Thoracic aorta (tissue), 2 donors: ENCODE data around the gene S100A4. TPM values are rescaled to one million over a fixed set of nuclear protein-coding genes. Genes with fewer than 3 reads are reported as not detected.
"Not testable (repeated sequence)": the region's sequence is repeated elsewhere in the genome, so short reads cannot be mapped to it uniquely, and the experiment has no call there.

ENCODE experiments used
- ATAC-seq: fragments of 150-250 bp; one replicate; pipeline ENCODE4 v1.8.0; 2017; ENCODE audit warnings: low read depth; ENCODE audit not compliant: insufficient number of reproducible peaks, low FRiP score
- DNase-seq: peaks from one replicate; pipeline ENCODE4 v3.0.0-alpha.2; 2020; ENCODE audit warnings: low spot score
- H3K27ac ChIP-seq, 2 donors: fragments of 200-600 bp; sonication (generic); 1 replicate in 1 of 2; 2 replicates in 1 of 2; pipeline ENCODE4 v1.5.1; 2016; ENCODE audit warnings: mild to moderate bottlenecking in 2 of 2, moderate library complexity in 2 of 2
- H3K27me3 ChIP-seq: fragments of 200-600 bp; sonication (generic); replicated peaks from 2 replicates; pipeline ENCODE4 v1.6.0; 2016; ENCODE audit warnings: mild to moderate bottlenecking; ENCODE audit not compliant: insufficient read depth
- H3K36me3 ChIP-seq: fragments of 200-600 bp; sonication (generic); one replicate; pipeline ENCODE4 v1.5.1; 2016
- H3K4me1 ChIP-seq, 2 donors: fragments of 200-600 bp; sonication (generic); 1 replicate in 1 of 2; 2 replicates in 1 of 2; pipeline versions ENCODE4 v1.5.1 to v1.6.0; 2016; ENCODE audit warnings: low read depth in 2 of 2, mild to moderate bottlenecking in 1 of 2; ENCODE audit not compliant: control insufficient read depth in 1 of 2
- H3K4me3 ChIP-seq: fragments of 200-600 bp; sonication (generic); 2 replicates; pipeline ENCODE4 v1.5.1; 2016; ENCODE audit warnings: mild to moderate bottlenecking
- H3K9me3 ChIP-seq: fragments of 200-600 bp; sonication (generic); 2 replicates; pipeline ENCODE4 v1.5.1; 2016
- CTCF ChIP-seq: fragments of 200-600 bp; sonication (generic); IDR thresholded peaks from one replicate; pipeline ENCODE4 v1.5.1; 2019; ENCODE audit warnings: antibody characterized with exemption
- total RNA-seq, 2 donors: library from RNA; depleted of rRNA; stranded (reverse); fragments of >200 nt; gene quantifications; one replicate each; pipeline versions ENCODE4 v1.1.0 to v1.2.3, GENCODE V29; 2016

S100A4 gene
- total RNA-seq, 2 donors from 2014 or later: 514 to 1,429 TPM

GRCh38 chr1:153578490-153578889 lies 32.9 kb upstream of the S100A4 start:
- H3K36me3 ChIP-seq: no peaks in the 10 kb centered on the region
- DNase-seq: no peak
- peaks cover 0 to 10% of the 10 kb centered on the region in 2 donors for H3K4me1 ChIP-seq

GRCh38 chr1:153577624-153578051 lies 32.0 kb upstream of the S100A4 start:
- Histone ChIP-seq H3K9me3 (no peaks in the 10 kb centered on the region), H3K36me3 (no peaks in the 10 kb centered on the region), H3K27me3 (no peaks in the 10 kb centered on the region), H3K27ac (no peak overlapping the region), H3K4me1 (peaks cover 5 to 17% of the 10 kb centered on the region in 2 donors), H3K4me3 (no peak overlapping the region)
- TF ChIP-seq CTCF: no peak
- ATAC-seq (no peak), DNase-seq (no peak)

More at GRCh38 chr1:153578490-153578889, 32.9 kb upstream of the S100A4 start:
- Histone ChIP-seq H3K4me3 (no peak overlapping the region), H3K27me3 (no peaks in the 10 kb centered on the region), H3K27ac (no peak overlapping the region), H3K9me3 (no peaks in the 10 kb centered on the region)
- TF ChIP-seq CTCF: no peak
- ATAC-seq: no peak

- Histone ChIP-seq H3K4me1 (peaks cover 5 to 22% of the 10 kb centered on the region in 2 donors), H3K27ac (no peak overlapping the region), H3K36me3 (no peaks in the 10 kb centered on the region), H3K4me3 (no peak overlapping the region), H3K27me3 (no peaks in the 10 kb centered on the region), H3K9me3 (no peaks in the 10 kb centered on the region)
- TF ChIP-seq CTCF: no peak
- ATAC-seq (no peak), DNase-seq (no peak)
These were observed 31.5 kb upstream of the S100A4 start for GRCh38 chr1:153577138-153577537.

- not testable (repeated sequence) for DNase-seq, ATAC-seq
These were observed 29.9 kb upstream of the S100A4 start for GRCh38 chr1:153575497-153575896.

GRCh38 chr1:153575081-153575491 lies 29.5 kb upstream of the S100A4 start:
- H3K4me3 ChIP-seq, H3K9me3 ChIP-seq, H3K27me3 ChIP-seq, DNase-seq, H3K36me3 ChIP-seq, H3K27ac ChIP-seq, ATAC-seq: not testable (repeated sequence)
- peaks cover 5 to 26% of the 10 kb centered on the region in 2 donors for H3K4me1 ChIP-seq

More at GRCh38 chr1:153575497-153575896, 29.9 kb upstream of the S100A4 start:
- not testable (repeated sequence) for H3K27ac ChIP-seq, H3K4me3 ChIP-seq, H3K27me3 ChIP-seq, H3K9me3 ChIP-seq, H3K36me3 ChIP-seq
- H3K4me1 ChIP-seq: peaks cover 5 to 26% of the 10 kb centered on the region in 2 donors

GRCh38 chr1:153573351-153573750 lies 27.7 kb upstream of the S100A4 start:
- H3K27ac ChIP-seq: peak overlapping the region; percentile 64 to 75
- ATAC-seq: no peak

More at GRCh38 chr1:153573351-153573750, 27.7 kb upstream of the S100A4 start:
- Histone ChIP-seq H3K4me3 (no peak overlapping the region), H3K36me3 (no peaks in the 10 kb centered on the region), H3K9me3 (no peaks in the 10 kb centered on the region), H3K27me3 (no peaks in the 10 kb centered on the region), H3K4me1 (peaks cover 5 to 33% of the 10 kb centered on the region in 2 donors)
- no peak for TF ChIP-seq CTCF
- no peak for DNase-seq
